Stimulated activated CD4-positive, alpha-beta T cell treated with anti-CD3 and anti-CD28 coated beads, Interleukin-12 subunit alpha, Interleukin-12 subunit beta, amount 100 ng/mL, for 48 hours (primary cell): Measurements from ENCODE around the gene FMNL2.
"Not testable (repeated sequence)": the region's sequence is repeated elsewhere in the genome, so short reads cannot be mapped to it uniquely, and the experiment has no call there.

Source experiments
- DNase-seq, 3 donors: peaks; one replicate each; pipeline ENCODE4 v3.0.0-alpha.2; 2020; ENCODE audit warnings: low read depth in 2 of 3, low spot score in 1 of 3

The FMNL2 gene

DNA sequence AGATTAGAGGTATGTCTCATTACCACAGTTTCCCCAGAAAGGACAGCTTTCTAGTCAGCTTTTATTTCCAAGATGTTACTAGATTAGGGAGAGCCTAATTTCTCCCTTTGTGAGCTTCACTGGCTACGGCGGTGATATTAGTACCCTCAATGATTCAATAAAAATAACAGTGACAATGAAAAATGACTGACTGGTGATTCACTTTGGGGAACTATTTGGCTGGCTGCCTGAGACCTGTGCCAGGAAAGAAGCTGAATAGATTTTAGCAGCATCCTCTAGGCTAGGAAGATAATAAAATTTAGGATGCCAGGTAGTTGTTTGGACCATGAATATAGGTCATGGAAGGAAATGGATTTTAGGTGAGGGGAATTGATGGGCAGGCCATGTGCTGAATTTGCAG, 178.7 kb downstream of the FMNL2 start:
- no peak for DNase-seq

- no peak for DNase-seq
Observed at GRCh38 chr2:152518034-152518433, 183.1 kb downstream of the FMNL2 start.

GRCh38 chr2:152518641-152519580, 183.9 kb downstream of the FMNL2 start:
- no peak for DNase-seq

GRCh38 chr2:152519581-152519952, 184.6 kb downstream of the FMNL2 start:
- no peak for DNase-seq

DNA sequence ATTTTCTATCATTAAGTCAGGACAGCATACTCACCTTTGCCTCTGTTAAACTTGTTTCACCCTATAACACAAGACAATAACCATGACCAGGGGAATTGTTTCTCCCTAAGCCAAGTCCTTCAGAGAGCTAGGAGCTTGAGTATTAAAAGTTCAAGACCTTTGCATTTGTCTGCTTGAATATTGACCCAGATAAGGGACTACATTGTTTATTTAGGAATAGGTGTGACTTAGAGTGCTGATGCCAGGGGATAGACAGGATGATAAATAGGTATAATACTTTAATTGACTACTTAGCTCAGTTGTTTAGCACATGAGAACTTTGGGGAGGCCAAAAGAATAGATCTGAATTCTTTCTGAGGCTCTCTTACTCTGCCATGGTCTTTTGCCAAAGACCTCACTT, 185.8 kb downstream of the FMNL2 start:
- DNase-seq = no peak

DNA sequence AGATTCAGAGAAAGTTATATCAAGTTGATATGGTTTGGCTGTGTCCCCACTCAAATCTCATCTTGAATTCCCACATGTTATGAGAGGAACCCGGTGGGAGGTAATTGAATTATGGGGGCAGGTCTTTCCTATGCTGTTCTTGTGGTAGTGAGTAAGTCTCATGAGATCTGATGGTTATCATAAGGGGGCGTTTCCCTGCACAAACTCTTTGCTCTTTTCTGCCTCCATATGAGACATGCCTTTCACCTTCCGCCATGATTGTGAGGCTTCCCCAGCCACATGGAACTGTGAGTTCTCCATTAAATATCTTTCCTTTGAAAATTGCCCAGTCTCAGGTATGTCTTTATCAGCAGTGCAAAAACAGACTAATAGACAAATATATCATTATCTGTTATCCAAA, 187.5 kb downstream of the FMNL2 start:
- not testable (repeated sequence) for DNase-seq

GRCh38 chr2:152523091-152523490, 188.1 kb downstream of the FMNL2 start:
- DNase-seq = no peak

- no peak for DNase-seq
Observed at GRCh38 chr2:152525277-152525838, 190.4 kb downstream of the FMNL2 start.

DNA sequence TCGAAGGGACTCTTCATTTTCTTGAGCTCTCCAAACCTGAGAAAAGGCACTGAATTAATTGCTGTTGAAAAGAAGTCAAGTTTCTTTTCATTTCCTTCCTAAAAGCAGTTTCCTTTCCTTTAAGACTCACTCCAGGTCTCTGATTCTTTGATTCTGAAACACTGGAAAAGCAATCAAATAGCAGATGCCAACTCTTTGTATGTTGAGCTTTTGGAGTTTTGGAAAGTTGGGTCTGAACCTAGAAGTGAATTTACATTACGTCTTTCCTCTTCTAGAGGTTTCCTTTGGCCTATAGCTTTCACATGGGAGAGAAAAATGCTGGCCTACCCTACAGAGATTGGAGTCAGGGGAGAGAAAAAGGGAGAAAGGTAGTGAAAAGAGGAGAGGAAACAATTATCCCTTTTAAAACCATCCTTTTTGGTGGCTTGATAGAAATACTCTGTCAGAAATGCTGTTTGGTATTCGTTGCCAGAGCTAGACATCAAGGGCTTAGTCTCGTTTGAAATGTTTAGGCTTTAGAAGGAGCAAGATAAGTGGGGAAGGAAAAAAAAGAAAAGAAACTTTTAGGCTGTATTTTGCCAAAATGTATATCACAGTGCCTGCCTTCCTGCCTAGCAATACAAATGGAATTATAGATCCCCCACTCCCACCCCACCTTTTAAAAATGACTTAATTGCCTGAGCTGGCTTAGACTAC, 194.6 kb downstream of the FMNL2 start:
- no peak for DNase-seq

- no peak for DNase-seq
Observed at GRCh38 chr2:152532241-152532640, 197.3 kb downstream of the FMNL2 start.

DNA sequence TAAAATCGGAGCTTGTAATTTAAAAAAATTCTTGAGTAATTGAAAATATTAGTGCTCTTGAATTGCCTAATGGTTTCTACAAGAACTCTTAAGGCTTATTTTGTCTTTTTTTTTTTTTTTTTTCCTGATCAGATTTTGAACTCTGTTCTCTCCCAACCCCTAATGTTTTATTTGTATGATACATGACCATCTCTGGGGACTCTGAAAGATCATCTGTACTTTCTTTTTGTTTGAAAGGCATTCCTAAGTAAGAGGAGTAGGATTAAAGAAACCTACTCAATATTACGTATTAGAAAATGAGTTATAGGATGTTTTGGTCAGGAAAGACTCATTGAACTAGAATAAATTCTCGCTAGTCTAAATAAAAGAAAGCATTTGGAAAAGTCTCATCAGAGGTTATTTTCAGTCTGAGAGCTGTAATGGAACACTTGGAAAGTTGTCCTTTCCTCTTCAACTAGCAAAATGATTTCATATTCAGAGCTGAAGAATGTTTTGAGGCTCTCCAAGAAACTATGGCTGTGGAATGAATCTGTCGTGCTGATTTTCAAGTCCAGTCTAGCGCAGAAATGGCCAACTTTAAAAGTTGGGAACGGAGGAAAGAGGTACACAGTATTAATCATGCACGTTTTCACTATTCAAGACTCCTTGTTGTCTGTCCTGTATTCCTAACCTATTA, 199.6 kb downstream of the FMNL2 start:
- DNase-seq = no peak

GRCh38 chr2:152537081-152537651, 202.2 kb downstream of the FMNL2 start:
- DNase-seq = no peak

- no peak for DNase-seq
Observed at GRCh38 chr2:152539424-152539823, 204.4 kb downstream of the FMNL2 start.

GRCh38 chr2:152541712-152542111, 206.7 kb downstream of the FMNL2 start:
- DNase-seq = no peak

DNA sequence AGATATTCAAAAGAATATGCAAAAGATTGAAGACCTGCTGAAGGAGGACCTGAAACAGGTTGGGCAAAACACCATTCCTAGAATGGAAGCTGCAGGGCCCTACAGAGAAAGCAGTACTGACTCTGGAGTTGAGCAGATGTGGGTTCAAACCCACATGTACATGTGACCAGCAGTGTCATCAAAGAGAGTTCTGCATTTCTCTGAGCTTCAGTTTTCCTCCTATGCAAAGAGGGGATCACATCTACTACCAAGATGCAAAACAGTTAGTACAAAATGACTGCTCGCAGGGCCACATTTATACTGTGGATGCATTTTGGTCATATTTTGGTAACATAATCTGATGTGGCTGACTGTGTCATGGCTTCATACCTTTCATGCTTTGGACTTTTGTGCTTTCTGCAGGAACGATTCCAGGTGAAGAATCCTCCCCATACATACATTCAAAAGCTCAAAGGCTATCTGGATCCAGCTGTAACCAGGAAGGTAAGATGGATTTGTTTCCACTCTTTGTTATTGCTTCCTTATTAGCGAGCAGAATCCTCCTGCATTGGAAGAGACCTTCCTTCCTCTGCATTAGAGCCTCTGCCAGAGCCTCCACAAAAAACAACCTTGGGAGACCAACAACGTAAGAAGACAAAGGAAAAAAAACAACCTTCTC, 207.5 kb downstream of the FMNL2 start:
- DNase-seq = no peak

DNA sequence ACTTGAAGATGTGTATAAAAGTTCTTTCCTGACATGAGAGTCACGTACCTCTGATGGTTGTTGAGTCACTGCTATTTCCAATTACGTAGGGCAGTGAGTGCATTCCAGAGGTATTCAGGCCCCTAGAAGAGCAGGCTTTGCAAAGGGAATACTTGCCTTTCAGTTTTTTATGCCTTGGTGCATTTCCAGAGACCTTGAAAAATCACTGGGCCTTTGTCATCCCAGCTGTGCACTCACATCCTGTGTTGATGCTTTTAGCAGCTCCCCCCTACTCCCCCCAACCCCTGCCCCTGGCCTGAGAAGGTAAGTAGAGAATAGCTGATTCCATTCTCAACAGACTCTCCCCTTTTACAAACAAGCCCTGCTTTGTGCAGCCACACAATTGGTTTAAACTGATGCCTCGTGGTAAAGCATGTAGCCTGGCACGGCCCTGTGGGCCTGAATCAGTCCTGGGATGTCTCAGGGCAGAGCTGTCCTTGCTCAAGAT, 208.1 kb downstream of the FMNL2 start:
- DNase-seq = no peak

DNA sequence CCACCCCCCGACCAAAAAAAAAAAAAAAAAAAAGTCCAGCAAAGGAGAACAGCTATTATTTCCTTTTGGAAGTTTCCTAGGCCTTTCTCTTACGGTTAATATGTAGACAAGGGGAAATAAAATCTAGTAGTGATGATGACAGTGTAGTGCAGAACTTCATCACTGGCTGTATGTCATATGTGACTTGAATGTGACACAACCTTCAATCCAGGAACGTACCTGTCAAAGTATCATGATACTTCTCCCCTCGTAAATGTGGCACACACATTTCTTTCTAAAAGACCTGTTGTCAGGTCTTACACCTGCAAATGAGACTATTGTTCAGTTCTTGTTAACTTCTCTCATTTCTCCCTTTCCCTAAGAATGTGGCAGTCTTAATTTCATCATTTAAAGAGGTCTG, 208.7 kb downstream of the FMNL2 start:
- DNase-seq = no peak

- DNase-seq = no peak
Observed at GRCh38 chr2:152544638-152545037, 209.7 kb downstream of the FMNL2 start.

- DNase-seq = no peak
Observed at GRCh38 chr2:152546230-152546837, 211.4 kb downstream of the FMNL2 start.
